Stimulated activated CD4-positive, alpha-beta T cell treated with anti-CD3 and anti-CD28 coated beads, Interleukin-1b, Interleukin-23, amount 100 ng/mL, for 48 hours (primary cell): ENCODE results near the gene PDCD2L.
"Not testable (repeated sequence)": the region's sequence is repeated elsewhere in the genome, so short reads cannot be mapped to it uniquely, and the experiment has no call there.

Source experiments
- DNase-seq: peaks from one replicate; pipeline ENCODE4 v3.0.0-alpha.2; 2020

PDCD2L gene

GRCh38 chr19:34426096-34426661 is 22.0 kb downstream of the PDCD2L start:
- no peak for DNase-seq

DNA sequence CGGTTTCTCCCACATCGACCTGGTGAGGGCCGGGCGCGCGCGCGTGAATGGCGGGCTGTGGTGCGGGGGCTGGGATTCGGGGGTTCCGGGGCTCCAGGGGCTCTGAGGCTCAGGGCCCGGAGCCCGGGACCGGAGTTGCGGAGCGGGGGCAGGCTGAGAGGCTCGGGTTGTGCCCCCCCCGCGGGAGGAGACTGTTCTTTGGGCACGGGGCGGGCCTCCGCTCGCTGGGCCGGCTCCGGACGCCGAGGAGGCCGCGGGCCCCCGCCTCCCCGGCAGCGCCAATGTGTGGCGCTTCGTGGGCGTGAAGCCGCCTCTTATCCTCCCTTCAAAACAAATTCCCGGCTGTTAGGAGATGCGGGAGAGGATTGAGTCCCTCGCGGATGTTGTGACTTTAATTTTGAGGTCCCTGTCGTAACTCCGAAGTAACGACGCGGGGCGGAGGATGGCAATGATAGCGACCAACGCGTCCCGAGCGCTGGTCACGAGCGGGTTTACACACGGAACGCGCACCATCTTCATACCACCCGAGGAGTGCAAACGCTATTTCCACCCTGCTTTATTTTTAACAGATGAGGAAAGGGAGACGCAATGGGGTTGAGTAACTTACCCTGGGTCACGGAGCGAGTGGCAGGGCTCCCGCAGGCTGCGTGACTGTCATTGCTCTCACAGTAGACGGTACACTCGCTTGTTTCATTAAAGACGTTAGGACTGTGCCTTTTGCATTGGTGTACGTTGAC is 24.5 kb downstream of the PDCD2L start:
- peak; percentile 39 for DNase-seq

DNA sequence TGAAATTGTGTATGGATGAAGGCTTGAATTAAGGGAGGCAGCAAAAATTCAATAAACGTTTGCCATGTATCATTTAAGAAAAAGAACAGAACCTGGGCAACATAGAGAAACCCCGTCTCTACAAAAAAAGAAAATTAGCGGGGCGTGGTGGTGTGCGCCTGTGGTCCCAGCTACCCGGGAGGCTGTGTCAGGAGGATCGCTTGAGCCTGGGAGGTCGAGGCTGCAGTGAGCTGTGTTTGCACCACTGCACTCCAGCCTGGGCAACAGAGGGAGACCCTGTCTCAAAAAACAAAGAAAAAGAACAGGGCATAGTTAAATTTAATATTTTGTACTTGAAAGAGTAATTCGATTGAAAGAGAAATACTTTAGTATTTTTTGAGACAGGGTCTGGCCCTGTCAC is 25.4 kb downstream of the PDCD2L start:
- no peak for DNase-seq

DNA sequence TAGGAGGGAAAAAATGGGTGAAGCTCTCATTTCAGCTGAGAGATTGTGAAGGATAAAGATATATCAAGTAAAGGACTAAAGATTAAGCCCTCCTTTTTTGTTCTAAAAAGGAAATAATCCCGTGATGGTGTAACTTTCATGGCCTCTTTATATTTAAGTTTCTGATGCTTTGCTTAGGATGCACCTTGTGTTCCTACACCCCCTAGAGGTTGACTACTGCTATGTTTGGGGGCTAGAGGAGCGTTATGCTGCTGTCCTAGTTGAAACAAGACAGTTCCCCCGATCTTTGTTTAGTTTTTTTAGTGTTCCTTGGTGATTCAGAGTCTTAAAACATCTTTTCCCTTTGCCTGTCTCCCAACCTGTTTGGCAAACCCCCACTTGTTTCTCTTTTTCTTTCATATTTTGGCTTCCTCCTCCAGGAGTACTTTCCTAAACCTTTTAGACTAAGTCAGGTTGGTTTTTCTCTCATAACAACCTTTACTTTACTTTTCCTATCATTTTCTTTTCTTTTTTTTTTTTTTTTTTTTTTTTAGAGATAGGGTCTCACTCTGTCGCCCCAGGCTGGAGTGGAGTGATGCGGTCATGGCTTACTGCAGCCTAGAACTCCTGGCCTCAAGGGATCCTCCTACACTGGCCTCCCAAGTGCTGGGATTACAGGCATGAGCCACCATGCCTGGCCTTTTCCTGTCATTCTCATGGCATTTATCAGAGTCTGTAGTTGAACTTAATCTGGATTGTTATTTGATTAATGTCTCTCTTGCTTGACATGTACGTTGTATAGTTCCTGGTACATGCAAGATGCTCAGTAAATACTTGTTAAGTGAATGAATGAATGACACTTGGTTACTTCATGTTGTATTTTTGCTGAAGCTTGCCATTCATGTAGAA is 26.8 kb downstream of the PDCD2L start:
- peak; percentile 24 for DNase-seq

DNA sequence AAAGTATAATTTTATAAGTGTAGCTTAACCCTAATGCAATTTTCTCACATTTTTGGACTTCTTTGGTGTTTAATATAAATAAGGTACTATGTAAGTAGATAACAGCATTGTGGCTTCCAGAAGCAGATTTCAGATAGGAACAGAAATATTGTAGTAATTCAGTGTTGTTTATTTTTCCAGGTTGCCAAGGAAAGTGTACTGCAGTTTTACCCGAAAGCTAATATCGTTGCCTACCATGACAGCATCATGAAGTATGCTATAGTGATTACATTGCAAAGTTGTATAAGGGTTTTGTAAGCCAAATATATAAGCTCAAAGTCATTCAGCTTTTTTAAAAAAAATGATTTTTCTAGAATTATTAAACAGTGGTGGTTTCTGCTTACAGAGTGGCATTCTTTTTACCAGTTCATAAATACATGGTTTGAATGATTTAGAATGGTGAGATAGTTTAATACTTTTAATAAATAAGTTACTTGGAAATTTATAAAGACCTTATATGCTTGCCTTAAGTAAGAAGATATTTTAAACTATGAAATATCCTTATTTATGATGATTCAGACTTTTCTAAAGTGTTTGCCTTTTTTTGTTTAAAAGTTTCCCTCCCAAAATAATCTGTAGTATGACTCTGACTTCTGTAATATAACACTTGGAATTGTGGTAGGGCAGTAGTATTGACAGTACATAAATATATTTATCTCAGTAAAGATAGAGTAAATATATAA is 27.6 kb downstream of the PDCD2L start:
- no peak for DNase-seq

DNA sequence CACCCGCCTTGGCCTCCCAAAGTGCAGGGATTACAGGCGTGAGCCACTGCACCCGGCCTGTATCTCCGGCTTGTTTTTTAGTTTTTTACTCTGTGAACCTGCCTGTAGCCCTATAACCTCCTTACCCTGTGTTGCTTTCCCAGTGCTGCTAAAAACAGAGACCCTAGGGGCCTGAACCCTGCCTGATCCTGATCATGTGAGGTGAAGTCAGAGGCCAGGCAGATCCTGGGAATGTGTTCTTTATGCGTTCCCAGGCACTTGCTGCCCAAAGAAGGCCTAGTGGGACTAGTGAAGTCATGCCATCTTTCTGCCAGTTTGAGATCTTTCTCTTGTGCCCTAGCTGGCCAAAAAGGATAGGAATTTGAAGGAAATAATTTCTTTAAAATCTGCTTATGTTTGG is 28.6 kb downstream of the PDCD2L start:
- DNase-seq: no peak

DNA sequence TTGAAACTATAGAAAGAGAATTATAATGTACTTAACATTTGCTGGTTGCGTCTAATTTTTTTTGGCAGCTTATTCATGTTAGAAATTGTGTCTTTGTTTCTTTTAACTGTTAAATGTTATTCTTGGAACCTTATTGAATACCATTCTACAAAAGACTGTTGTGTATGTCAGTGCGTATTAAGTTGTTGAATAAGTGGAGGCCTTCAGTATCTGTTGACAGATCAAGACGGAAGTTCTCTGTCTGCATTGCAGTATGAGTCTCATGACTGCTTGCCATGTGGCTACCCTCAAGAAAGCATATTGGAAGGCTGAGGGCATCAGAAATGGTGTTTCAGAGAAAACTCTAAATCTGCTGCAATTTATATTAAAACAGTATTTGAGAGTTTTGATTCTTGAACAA is 32.5 kb downstream of the PDCD2L start:
- no peak for DNase-seq

DNA sequence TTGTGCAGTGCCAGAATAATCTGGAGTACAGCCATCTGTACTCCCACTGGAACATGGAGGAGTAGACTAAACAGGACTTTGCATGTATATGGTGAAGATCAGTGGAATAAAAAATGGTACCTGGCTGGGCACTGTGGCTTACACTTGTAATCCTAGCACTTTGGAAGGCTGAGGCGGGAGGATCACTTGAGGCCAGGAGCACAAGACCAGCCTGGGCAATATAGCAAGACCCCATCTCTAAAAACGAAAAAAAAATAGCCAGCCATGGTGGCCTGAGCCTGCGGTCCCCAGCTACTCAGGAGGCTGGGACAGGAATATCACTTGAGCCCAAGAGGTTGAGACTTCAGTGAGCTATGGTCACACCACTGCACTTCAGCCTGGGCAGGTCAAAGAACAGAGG is 44.0 kb downstream of the PDCD2L start:
- DNase-seq: no peak

GRCh38 chr19:34452723-34453122 is 48.5 kb downstream of the PDCD2L start:
- DNase-seq: no peak

DNA sequence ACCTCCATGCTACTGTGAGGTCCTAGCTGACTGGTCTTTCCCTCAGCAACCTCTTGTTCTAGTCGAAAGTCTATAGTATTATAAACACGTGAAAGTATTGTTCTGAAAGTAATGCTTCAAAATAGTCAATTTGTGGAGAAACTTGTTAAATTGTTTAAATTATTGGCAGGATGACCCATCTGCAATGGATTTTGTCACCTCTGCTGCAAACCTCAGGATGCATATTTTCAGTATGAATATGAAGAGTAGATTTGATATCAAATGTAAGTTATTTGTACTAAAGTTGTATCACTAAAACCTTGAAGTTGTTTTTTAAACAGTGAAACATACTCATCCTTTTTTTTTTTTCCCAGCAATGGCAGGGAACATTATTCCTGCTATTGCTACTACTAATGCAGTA is 49.9 kb downstream of the PDCD2L start:
- no peak for DNase-seq

GRCh38 chr19:34454685-34455084 is 50.5 kb downstream of the PDCD2L start:
- no peak for DNase-seq

DNA sequence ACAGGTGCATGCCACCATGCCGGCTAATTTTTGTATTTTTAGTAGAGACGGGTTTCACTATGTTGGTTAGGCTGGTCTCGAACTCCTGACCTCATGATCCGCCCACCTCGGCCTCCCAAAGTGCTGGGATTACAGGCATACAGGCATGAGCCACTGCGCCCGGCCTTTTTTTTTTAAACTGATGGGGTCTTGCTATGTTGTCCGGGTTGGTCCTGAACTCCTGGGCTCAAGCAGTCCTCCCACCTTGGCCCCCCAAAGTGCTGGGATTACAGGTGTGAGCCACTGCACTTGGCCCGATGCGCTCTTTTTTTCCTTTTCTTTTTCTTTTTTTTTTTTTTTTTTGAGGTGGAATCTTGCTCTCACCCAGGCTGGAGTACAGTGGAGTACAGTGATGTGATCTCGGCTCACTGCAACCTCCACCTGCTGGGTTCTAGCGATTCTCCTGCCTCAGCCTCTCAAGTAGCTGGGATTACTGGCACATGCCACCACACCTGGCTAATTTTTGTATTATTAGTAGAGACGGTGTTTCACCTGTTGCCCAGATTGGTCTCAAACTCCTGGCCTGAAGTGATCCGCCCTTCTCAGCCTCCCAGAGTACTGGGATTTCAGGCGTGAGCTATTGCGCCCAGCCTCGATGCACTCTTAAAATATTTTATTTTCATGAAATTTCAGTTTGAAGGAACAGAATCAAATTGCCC is 51.7 kb downstream of the PDCD2L start:
- DNase-seq: not testable (repeated sequence)

GRCh38 chr19:34457446-34457845 is 53.2 kb downstream of the PDCD2L start:
- DNase-seq: no peak

DNA sequence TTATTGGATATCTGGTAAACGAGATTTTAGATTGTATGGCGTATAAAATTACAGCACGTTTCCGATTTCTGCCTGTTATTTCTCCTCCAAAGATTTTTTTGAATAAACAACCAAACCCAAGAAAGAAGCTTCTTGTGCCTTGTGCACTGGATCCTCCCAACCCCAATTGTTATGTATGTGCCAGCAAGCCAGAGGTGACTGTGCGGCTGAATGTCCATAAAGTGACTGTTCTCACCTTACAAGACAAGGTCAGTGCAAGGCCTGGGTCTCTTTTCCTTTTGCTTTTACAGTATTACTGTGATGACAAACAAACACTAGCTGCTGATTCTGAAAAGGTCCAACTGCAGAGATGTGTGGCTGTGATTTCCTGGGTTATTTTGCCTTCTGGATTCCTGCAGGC is 54.5 kb downstream of the PDCD2L start:
- DNase-seq: no peak

DNA sequence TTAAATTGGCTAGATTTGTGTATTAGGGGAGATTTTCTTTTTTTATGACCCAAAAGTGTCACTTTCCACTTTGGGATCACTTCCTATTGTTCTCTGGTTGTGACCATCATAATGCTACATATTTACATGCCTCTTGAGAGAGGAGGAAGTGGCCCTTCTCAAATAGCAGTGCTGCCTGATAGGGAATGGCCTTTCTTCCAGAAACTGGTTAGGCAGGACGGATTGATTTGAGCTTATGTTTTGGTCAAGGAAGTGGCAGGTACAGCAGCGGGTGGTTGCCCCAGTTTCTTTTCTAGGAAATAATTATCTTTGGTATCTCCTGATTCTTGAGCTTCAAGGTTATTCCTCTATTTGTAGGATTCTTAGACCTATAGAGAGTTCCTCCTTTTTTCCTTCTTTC is 55.4 kb downstream of the PDCD2L start:
- DNase-seq: no peak

DNA sequence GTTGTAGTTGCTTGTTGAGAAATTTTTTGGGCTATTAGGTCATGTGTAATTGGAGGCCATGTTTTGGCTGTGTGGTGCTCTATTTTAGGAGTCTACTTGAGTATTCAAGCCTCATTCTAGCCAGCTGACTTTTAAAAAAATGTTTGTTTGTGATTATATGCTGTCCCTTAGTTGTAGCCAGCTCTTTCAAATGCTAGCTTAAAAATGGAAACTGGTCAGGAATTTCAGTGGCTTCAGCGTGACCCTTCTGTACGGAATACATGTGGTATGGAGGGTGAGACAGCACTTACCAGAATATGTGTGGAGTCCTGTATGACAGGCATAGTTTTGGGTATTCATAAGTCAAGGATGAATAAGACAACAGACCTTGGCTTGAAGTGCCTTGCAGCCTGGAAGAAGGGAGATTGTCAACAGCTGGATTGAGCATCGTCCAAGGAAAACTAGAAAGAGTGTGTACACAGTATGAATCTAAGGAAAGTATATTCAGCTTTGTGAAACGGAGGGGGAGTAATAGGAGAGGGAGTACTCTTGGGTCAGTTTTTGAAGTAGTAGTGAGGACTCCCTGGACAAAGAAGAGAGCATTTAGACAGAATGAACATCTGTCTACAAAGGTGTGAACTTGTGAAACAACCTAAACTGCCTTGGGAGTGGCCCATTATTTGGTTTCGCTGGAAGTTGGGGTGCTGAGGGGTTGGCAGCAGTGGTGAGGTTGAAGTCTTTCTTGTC is 57.3 kb downstream of the PDCD2L start:
- no peak for DNase-seq

- not testable (repeated sequence) for DNase-seq
Observed at GRCh38 chr19:34464785-34465184, 60.6 kb downstream of the PDCD2L start.

DNA sequence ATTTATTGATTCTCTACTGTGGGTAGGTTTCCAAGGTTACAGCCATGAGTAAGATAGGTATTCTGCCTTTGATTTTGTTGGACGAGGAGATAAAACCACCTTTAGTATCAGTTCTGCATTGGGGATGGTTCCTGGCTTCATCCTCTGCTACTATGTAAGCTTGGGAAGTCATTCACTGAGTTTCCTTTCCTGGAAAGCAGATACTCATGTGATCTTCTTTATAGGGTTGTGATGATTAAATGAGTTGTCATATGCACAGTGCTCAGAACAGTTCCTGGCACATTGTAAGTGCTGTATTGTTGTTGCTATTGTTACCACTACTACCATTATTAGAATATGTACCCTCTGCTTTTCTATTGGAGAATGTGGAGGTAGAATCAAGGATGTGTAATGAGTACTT is 64.2 kb downstream of the PDCD2L start:
- no peak for DNase-seq

- not testable (repeated sequence) for DNase-seq
Observed at GRCh38 chr19:34469026-34469425, 64.8 kb downstream of the PDCD2L start.

DNA sequence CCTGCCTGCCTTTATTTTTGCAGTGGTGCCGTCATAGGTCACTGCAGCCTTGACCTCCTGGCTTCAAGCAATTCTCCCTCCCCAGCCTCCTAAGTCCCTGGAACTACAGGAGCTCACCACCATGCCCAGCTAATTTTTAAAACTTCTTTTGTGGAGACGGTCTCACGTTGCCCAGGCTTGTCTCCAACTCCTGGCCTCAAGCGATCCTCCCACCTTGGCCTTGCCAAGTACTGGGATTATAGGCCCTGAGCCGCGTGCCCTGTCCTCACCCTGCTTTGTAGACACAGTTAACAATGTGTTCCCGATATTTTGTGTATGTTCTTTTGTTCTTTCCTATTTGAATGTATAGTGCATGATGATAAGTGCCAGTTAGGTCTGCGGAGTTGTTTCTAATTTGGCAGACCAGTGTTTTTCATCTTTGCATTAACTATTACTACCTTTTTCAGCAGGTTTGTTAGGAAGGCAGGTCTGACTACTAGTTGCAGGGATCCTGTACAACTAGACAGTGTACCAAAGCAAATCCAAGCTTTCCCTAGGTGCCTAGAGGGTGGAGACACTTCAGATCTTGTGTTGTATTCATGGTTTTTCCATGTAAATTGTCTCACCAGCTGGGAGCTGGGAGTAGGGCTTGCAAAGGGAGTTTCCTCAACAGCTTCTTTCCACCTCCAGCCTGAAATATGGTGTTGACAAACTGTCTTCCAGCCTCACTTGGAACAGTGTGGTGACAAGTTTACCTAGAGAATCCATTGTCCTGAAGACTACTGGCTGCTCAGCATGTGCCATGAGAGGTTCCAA is 67.9 kb downstream of the PDCD2L start:
- no peak for DNase-seq
